ENCODE data around the gene NNMT.
A peak's percentile ranks its signal among the peaks of the same experiment; 100 is the strongest.

Gene NNMT

DNA sequence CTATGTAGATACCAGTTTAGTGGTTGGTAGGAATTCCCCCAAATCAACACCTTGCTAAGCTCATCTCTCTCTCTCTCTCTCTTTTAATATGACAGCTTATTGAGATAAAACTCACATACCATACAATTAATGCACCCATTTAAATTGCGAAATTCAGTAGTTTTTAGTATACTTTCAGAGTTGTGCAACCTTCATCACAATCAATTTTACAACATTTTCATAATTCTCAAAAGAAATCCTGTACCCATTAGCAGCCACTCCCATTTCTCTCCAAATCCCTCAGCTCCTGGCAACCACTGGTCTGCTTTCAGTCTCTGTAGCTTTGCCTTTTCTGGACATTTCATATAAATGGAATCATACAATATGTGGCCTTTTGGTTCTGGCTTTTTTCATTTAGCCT is 13.3 kb downstream of the NNMT start:
- peaks cover 0 to 15% (median 7%) of the 10 kb centered on the region in 10 experiments; a peak in 12 of 20 replicates for H3K4me1 ChIP-seq
- H3K9me3 ChIP-seq (replicated peaks in 1 of 11), result peaks cover 0 to 11% (median 0%) of the 10 kb centered on the region in 11 experiments; a peak in 3 of 22 replicates
- no peak overlapping the region for H3K9ac ChIP-seq
- H4K20me1 ChIP-seq, result no peaks in the 10 kb centered on the region
- H3K27ac ChIP-seq, result no peak overlapping the region
- no peak overlapping the region for H3K4me2 ChIP-seq
- no peak overlapping the region for H3K4me3 ChIP-seq
- H3K27me3 ChIP-seq, result no peaks in the 10 kb centered on the region
- H3K36me3 ChIP-seq, result no peaks in the 10 kb centered on the region
- TF ChIP-seq Cebpa-rat (IDR thresholded peaks at IDR 0.05), result peak in 3 of 11 experiments; percentile 21 to 42 (median 36); a peak in 2 of 22 replicates

DNA sequence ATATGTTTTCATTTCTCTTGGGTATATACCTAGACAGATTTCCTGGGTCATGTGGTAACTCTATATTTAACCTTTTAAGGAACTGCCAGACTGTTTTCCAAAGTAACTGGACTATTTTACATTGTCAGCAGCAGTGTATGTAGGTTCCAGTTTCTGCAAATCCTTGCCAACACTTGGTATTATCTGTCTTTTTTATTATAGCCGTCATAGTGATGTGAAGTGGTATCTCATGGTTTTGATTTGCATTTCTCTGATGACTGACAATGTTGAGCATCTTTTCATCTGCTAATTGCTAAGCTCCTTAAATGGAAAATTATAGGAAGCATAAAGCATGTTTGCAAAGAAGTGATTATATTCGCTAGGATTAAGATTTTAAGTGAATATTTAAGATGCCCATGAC is 13.9 kb downstream of the NNMT start:
- no peaks in the 10 kb centered on the region for H3K27me3 ChIP-seq
- no peaks in the 10 kb centered on the region for H4K20me1 ChIP-seq
- H3K9me3 ChIP-seq (replicated peaks in 1 of 11), result peaks cover 0 to 11% (median 0%) of the 10 kb centered on the region in 11 experiments; a peak in 3 of 22 replicates
- H3K36me3 ChIP-seq, result no peaks in the 10 kb centered on the region
- H3K4me3 ChIP-seq, result no peak overlapping the region
- TF ChIP-seq Cebpa-rat (IDR thresholded peaks at IDR 0.05), result no peak
- H3K9ac ChIP-seq, result no peak overlapping the region
- no peak overlapping the region for H3K4me2 ChIP-seq
- peaks cover 0 to 15% (median 7%) of the 10 kb centered on the region in 10 experiments; a peak in 12 of 20 replicates for H3K4me1 ChIP-seq
- H3K27ac ChIP-seq, result no peak overlapping the region

DNA sequence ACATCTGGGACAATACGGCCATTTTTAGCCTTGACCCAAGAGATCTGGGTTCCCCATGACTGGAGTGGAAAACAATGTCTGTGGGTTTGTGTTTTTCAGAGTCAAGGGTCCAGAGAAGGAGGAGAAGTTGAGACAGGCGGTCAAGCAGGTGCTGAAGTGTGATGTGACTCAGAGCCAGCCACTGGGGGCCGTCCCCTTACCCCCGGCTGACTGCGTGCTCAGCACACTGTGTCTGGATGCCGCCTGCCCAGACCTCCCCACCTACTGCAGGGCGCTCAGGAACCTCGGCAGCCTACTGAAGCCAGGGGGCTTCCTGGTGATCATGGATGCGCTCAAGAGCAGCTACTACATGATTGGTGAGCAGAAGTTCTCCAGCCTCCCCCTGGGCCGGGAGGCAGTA is 15.7 kb downstream of the NNMT start:
- Histone ChIP-seq H3K27me3 (no peaks in the 10 kb centered on the region), H3K9ac (no peak overlapping the region), H3K9me3 (replicated peaks in 1 of 11) (peaks cover 0 to 11% (median 0%) of the 10 kb centered on the region in 11 experiments; a peak in 3 of 22 replicates), H4K20me1 (no peaks in the 10 kb centered on the region), H3K4me2 (no peak overlapping the region), H3K4me1 (peaks cover 0 to 15% (median 7%) of the 10 kb centered on the region in 10 experiments; a peak in 12 of 20 replicates), H3K27ac (no peak overlapping the region), H3K36me3 (no peaks in the 10 kb centered on the region), H3K4me3 (no peak overlapping the region)
- TF ChIP-seq Cebpa-rat (IDR thresholded peaks at IDR 0.05), result no peak

- Histone ChIP-seq H3K4me3 (no peak overlapping the region), H4K20me1 (no peaks in the 10 kb centered on the region), H3K27ac (no peak overlapping the region), H3K27me3 (no peaks in the 10 kb centered on the region), H3K4me1 (no peaks in the 10 kb centered on the region), H3K36me3 (no peaks in the 10 kb centered on the region), H3K9ac (no peak overlapping the region), H3K9me3 (replicated peaks in 1 of 11) (peaks cover 0 to 11% (median 0%) of the 10 kb centered on the region in 11 experiments; a peak in 3 of 22 replicates), H3K4me2 (no peak overlapping the region)
- TF ChIP-seq Cebpa-rat (IDR thresholded peaks at IDR 0.05), result no peak
Measured at GRCh38 chr11:114314096-114314495, 17.9 kb downstream of the NNMT start.

DNA sequence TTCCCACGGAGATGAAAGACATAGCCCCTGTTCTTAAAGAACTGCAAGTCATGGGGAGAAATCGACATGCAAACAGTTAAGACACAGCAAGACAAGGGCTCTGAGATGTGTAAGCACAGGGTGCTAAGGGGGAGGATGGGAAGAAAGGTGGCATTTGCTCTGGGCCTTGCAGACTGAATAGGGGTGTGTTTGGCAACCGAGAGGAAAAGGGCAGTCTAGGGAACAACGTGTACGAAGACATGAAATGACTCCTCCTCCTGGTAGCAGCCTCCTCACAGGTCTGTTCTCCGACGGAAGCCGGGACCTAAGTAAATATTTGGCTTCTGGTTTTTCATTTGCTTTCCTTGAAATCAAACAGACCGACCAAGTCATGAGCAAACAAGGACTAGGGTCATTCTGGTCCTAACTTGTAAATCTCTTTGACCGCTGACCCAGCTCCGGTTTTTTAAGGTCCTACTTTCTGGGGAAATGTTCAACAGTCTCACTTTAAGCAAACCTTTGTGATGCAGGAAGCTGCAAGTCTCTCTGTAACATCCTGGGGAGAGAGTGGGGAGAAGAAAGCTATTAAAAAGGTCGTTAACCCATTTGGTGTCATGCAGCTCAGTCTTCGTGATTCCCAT is 19.7 kb downstream of the NNMT start:
- Histone ChIP-seq H3K4me2 (no peak overlapping the region), H3K4me1 (no peaks in the 10 kb centered on the region), H3K9ac (no peak overlapping the region), H3K27ac (no peak overlapping the region), H4K20me1 (no peaks in the 10 kb centered on the region), H3K27me3 (no peaks in the 10 kb centered on the region), H3K4me3 (no peak overlapping the region), H3K36me3 (no peaks in the 10 kb centered on the region), H3K9me3 (replicated peaks in 1 of 11) (peaks cover 0 to 5% (median 0%) of the 10 kb centered on the region in 11 experiments; a peak in 2 of 22 replicates)
- TF ChIP-seq Cebpa-rat (IDR thresholded peaks at IDR 0.05), result no peak

- Histone ChIP-seq H3K27ac (no peak overlapping the region), H3K36me3 (no peaks in the 10 kb centered on the region), H4K20me1 (no peaks in the 10 kb centered on the region), H3K9me3 (replicated peaks in 1 of 11) (peaks cover 0 to under 1% (median 0%) of the 10 kb centered on the region in 11 experiments; a peak in 2 of 22 replicates), H3K9ac (no peak overlapping the region), H3K27me3 (no peaks in the 10 kb centered on the region), H3K4me2 (no peak overlapping the region), H3K4me1 (no peaks in the 10 kb centered on the region), H3K4me3 (no peak overlapping the region)
- no peak for TF ChIP-seq Cebpa-rat (IDR thresholded peaks at IDR 0.05)
Measured at GRCh38 chr11:114316980-114317786, 21.0 kb downstream of the NNMT start.

DNA sequence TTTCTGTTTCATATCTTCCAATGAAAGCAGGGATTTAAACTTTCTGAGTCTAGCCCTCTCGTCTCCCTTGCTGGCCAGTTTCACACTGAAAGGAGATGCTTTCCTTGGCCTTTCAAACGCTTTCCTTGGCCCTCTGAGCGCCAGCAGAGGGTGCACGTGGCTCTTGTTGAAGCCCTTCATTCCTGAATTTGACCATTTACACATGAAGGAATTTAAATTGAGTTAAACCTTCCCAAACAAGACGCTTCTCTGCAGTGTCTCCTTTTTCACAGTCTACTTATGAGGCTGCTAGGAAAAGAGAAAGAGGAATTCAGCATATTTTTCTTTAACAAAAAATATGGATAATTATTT is 21.6 kb downstream of the NNMT start:
- H3K9ac ChIP-seq, result no peak overlapping the region
- no peak overlapping the region for H3K4me3 ChIP-seq
- no peak overlapping the region for H3K4me2 ChIP-seq
- H3K4me1 ChIP-seq, result no peaks in the 10 kb centered on the region
- no peaks in the 10 kb centered on the region for H4K20me1 ChIP-seq
- no peak overlapping the region for H3K27ac ChIP-seq
- TF ChIP-seq Cebpa-rat (IDR thresholded peaks at IDR 0.05), result no peak
- no peaks in the 10 kb centered on the region for H3K36me3 ChIP-seq
- no peaks in the 10 kb centered on the region for H3K27me3 ChIP-seq
- no peaks in the 10 kb centered on the region for H3K9me3 ChIP-seq (replicated peaks in 1 of 11)

GRCh38 chr11:114318361-114318760 is 22.2 kb downstream of the NNMT start:
- H3K9me3 ChIP-seq (replicated peaks in 1 of 11), result no peaks in the 10 kb centered on the region
- H3K4me3 ChIP-seq, result no peak overlapping the region
- no peak overlapping the region for H3K9ac ChIP-seq
- no peaks in the 10 kb centered on the region for H3K27me3 ChIP-seq
- H3K4me2 ChIP-seq, result no peak overlapping the region
- no peak for TF ChIP-seq Cebpa-rat (IDR thresholded peaks at IDR 0.05)
- no peak overlapping the region for H3K27ac ChIP-seq
- no peaks in the 10 kb centered on the region for H3K36me3 ChIP-seq
- H4K20me1 ChIP-seq, result no peaks in the 10 kb centered on the region
- no peaks in the 10 kb centered on the region for H3K4me1 ChIP-seq

DNA sequence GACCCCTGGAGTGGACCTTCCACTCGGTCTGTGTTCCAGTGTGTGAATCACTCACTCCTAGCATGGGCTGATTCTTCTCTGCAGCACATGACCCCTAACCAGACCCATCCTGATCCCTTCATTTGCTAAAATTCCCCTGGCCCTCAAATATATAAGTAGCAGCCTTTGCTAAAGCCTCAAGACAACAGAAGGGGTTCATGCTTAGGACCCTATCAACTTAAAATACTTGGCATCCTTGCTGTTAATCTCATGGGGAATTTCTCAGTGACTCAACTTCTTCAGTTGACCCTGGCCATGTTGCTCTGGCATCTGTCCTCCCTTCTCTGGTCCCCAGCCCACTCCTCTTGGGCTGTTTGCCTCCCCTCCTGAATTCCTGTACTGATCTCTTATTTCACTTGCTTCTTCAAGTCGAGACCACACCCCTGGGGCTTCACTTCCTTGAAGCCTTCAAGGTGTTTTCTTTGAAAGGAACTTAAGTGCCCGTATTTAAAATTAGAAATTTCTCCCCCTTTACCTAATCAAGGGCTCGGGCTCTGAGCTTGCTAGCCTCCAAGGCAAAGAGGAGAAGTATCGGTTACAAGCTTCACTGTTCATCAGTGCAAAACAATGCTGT is 23.6 kb downstream of the NNMT start:
- no peaks in the 10 kb centered on the region for H3K4me1 ChIP-seq

More for the DNA sequence above, 23.6 kb downstream of the NNMT start:
- Histone ChIP-seq H4K20me1 (no peaks in the 10 kb centered on the region), H3K4me3 (no peak overlapping the region), H3K4me2 (no peak overlapping the region), H3K27ac (no peak overlapping the region), H3K9ac (no peak overlapping the region), H3K9me3 (replicated peaks in 1 of 11) (0 out of 22 replicates have a peak, but pooled peaks cover 0 to 7% (median 0%) of the 10 kb centered on the region in 11 experiments), H3K27me3 (no peaks in the 10 kb centered on the region), H3K36me3 (no peaks in the 10 kb centered on the region)
- no peak for TF ChIP-seq Cebpa-rat (IDR thresholded peaks at IDR 0.05)
